Measurements from ENCODE around the gene PRDM12. TPM values are rescaled to one million over a fixed set of nuclear protein-coding genes. Genes with fewer than 3 reads are reported as not detected.

Gene PRDM12
- total and polyA plus RNA-seq, 2 experiments from 2014 or later = 0.30 to 0.55 TPM

DNA sequence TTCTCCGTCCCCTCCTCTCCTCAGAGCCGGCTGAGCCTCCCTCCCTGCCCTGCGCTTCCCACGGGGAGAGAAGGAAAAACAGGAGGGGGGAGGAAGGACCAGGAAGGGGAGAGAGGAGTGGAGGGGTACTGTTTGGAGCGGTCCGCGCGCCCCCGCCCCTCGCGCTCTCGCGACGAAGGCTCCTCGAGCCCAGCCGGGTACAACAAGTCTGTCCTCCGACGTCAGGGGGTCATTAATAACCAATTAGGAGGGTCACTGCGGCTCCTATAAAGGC lies 480 bp upstream of the PRDM12 start:
- DNase-seq (ENCODE audit: low read depth in 1 of 2, low spot score in 1 of 2) = no peak
- no peaks in the 10 kb centered on the region for H3K9me3 ChIP-seq (ENCODE audit: low read depth)
- no peak overlapping the region for H3K27ac ChIP-seq
- H3K36me3 ChIP-seq = no peaks in the 10 kb centered on the region
- TF ChIP-seq, protein P1, sequence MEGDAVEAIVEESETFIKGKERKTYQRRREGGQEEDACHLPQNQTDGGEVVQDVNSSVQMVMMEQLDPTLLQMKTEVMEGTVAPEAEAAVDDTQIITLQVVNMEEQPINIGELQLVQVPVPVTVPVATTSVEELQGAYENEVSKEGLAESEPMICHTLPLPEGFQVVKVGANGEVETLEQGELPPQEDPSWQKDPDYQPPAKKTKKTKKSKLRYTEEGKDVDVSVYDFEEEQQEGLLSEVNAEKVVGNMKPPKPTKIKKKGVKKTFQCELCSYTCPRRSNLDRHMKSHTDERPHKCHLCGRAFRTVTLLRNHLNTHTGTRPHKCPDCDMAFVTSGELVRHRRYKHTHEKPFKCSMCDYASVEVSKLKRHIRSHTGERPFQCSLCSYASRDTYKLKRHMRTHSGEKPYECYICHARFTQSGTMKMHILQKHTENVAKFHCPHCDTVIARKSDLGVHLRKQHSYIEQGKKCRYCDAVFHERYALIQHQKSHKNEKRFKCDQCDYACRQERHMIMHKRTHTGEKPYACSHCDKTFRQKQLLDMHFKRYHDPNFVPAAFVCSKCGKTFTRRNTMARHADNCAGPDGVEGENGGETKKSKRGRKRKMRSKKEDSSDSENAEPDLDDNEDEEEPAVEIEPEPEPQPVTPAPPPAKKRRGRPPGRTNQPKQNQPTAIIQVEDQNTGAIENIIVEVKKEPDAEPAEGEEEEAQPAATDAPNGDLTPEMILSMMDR (IDR thresholded peaks at IDR 0.05; ENCODE audit: low read depth, low read length) = no peak
- peaks cover 100% of the 10 kb centered on the region for H3K27me3 ChIP-seq
- no peak overlapping the region for H3K4me3 ChIP-seq
- peaks cover 4% of the 10 kb centered on the region for H3K4me1 ChIP-seq (ENCODE audit: low read depth)

DNA sequence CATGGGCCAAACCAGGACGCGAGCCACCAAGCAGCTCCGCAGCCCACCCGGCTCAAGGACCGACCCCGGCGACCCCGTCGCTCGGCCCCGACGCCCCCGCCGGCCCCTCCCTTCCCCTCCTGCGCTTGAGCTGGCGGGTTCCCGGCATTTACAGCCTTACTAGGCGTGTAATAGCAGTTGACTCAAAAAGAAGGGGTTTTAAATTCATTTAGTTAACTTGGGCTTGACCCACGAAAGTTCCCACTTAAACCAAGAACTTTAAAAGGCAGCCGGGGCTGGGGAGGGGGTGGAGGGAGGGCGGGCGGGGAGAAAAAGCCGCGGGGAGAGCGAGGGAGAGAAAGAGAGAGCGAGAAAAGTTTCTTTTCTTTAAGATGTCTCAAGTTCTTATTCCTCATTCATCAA lies 636 bp downstream of the PRDM12 start:
- Histone ChIP-seq H3K4me1 (ENCODE audit: low read depth) (peaks cover 4% of the 10 kb centered on the region), H3K27ac (no peak overlapping the region), H3K9me3 (ENCODE audit: low read depth) (no peaks in the 10 kb centered on the region), H3K4me3 (no peak overlapping the region), H3K36me3 (no peaks in the 10 kb centered on the region), H3K27me3 (peaks cover 97% of the 10 kb centered on the region)
- TF ChIP-seq, protein P1 (IDR thresholded peaks at IDR 0.05; ENCODE audit: low read depth, low read length) = no peak
- DNase-seq (ENCODE audit: low read depth in 1 of 2, low spot score in 1 of 2) = no peak

DNA sequence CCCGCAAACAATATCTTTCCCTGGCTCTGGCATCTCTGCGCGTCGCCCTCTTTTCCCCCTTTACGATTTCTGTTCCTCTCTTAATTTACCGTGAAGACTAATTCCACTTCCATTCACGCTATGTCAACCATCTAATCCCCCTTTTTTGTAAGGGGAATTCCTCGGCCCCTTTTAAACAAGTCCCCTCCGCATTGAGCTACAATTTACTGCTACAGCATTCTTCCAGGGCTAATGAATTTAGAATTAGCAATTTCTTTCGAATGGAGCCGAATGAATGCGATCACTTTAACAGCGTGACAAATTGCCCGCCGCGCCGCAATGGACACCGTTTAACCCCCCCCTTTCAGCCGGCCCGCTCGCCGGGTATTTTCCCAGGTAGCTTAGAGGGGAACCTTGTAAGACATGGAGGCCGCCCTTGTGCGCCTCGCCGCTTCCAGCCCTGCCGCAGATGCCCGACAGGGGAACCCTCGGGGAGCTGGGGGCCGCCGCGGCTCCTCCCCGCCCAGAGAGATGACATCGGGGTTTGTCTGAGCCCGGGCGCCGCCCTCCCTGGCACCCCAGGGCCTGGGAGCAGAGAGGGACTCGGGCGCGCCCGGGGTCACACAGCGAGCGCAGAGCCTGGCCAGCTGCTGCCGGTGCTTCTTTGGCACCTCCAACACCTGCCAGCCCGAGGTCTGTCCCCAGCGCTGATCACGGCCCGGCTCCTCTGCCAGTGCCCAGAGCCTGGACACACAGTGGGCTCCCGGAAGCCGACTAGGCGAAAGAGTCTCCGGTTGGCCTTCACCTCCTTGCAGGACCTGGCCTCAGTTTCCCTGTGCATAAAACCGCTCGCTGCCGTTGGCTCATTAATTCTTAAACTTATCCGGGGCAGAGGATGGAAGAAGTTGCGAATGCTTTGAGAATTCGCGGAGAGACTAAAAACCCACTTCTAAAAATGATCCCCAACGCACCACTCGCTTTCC lies 1.3 kb downstream of the PRDM12 start:
- TF ChIP-seq, protein P1 (IDR thresholded peaks at IDR 0.05; ENCODE audit: low read depth, low read length) = no peak
- Histone ChIP-seq H3K9me3 (ENCODE audit: low read depth) (no peaks in the 10 kb centered on the region), H3K4me1 (ENCODE audit: low read depth) (peaks cover 4% of the 10 kb centered on the region), H3K27ac (no peak overlapping the region), H3K36me3 (no peaks in the 10 kb centered on the region), H3K4me3 (no peak overlapping the region), H3K27me3 (peaks cover 97% of the 10 kb centered on the region)
- no peak for DNase-seq (ENCODE audit: low read depth in 1 of 2, low spot score in 1 of 2)

DNA sequence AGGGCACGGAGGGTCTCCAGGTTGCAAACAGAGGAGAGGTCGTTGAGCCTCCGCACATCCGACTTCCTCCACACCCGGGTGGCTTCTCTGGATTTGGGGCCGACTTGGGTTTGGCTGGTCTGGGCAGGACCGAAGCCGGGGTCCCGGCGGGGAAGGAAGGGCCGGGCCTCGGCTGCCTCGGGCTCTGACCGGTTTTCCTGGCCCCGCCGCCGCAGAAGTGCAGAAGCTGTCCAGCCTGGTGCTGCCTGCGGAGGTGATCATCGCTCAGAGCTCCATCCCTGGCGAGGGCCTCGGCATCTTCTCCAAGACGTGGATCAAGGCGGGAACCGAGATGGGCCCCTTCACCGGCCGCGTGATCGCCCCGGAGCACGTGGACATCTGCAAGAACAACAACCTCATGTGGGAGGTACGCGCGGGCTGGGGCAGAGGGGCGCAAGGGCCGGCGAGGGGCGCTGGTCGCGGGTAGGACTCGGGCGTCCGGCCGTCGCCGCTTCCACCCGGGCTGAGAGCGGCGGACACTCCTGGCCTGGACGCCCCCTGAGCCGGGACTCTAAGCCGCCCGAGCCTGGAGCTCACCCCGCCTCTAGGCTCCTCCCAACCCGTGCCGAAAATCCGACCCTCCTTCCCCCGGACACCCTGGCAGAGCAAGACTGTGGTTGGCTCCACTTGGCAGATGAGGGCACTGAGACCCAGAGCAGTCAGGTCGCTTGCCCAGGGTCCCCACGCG lies 2.2 kb downstream of the PRDM12 start:
- Histone ChIP-seq H3K4me3 (no peak overlapping the region), H3K27me3 (peaks cover 97% of the 10 kb centered on the region), H3K4me1 (ENCODE audit: low read depth) (peaks cover 4% of the 10 kb centered on the region), H3K9me3 (ENCODE audit: low read depth) (no peaks in the 10 kb centered on the region), H3K36me3 (no peaks in the 10 kb centered on the region), H3K27ac (no peak overlapping the region)
- DNase-seq (ENCODE audit: low read depth in 1 of 2, low spot score in 1 of 2) = no peak
- TF ChIP-seq, protein P1 (IDR thresholded peaks at IDR 0.05; ENCODE audit: low read depth, low read length) = no peak

DNA sequence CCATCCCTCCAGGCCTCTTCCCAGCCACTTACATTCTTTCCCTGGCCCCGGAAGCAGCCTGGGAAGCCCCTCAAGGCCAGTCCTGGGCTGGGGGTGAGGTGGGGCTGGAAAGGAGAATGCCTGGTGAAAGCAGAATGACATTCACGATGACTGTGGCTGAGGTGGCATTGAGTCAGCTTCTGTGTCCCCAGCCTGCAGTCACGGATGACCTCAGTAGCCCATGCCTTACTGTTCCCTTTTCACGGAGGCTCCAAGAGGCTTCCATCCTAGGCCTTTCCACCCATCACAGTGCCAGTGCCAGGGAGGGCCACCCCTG lies 2.7 kb downstream of the PRDM12 start:
- Histone ChIP-seq H3K9me3 (ENCODE audit: low read depth) (no peaks in the 10 kb centered on the region), H3K4me3 (no peak overlapping the region), H3K27ac (no peak overlapping the region), H3K27me3 (peaks cover 97% of the 10 kb centered on the region), H3K4me1 (ENCODE audit: low read depth) (peaks cover 4% of the 10 kb centered on the region), H3K36me3 (no peaks in the 10 kb centered on the region)
- TF ChIP-seq, protein P1 (IDR thresholded peaks at IDR 0.05; ENCODE audit: low read depth, low read length) = no peak
- no peak for DNase-seq (ENCODE audit: low read depth in 1 of 2, low spot score in 1 of 2)

Data from cardiac muscle cell (in vitro differentiated cells and primary cell).